ENCODE results near the gene MAP1B. TPM values are rescaled to one million over a fixed set of nuclear protein-coding genes. Genes with fewer than 3 reads are reported as not detected.

MAP1B gene
- total RNA-seq, 1 experiment from 2014 or later = 163 TPM

DNA sequence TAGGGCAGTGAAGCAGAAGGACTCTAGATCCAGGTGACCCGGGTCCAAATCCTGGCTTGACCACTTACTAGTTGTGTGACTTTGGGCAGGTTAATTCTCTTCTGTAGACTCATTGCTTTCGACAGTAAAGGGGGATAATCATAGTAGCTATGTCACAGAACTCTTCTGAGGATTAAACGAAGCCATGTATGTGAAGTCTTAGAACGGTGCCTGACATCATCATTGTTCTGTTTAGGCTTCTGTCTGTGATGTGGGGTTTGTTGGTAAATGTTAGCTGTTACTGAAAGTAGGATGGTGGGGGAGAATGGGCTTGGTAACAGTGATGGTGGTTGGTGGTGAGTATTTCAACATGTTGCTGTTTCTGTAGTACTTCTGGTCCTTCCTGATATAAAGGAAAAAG lies 73.7 kb downstream of the MAP1B start:
- no peak overlapping the region for H3K27ac ChIP-seq
- no TSS peak for BruUV-seq (replicated peaks)
- H3F3A ChIP-seq (ENCODE audit: insufficient read depth, low read depth) = peaks cover 9% of the 10 kb centered on the region; the same call in 1 of the 2 replicates
- no peak overlapping the region for H3K4me3 ChIP-seq
- H3K4me1 ChIP-seq (replicated peaks; ENCODE audit: insufficient read depth) = peaks cover 5% of the 10 kb centered on the region; the same call in 1 of the 2 replicates
- TF ChIP-seq CTCF (conservative IDR thresholded peaks at IDR 0.05) (no peak), EZH2 (IDR thresholded peaks at IDR 0.05; ENCODE audit: low read depth) (no peak)
- no peak overlapping the region for H2AFZ ChIP-seq
- no peaks in the 10 kb centered on the region for H3K9me3 ChIP-seq (ENCODE audit: insufficient read depth, low read depth)
- no peaks in the 10 kb centered on the region for H3K27me3 ChIP-seq (ENCODE audit: insufficient read depth, low read depth)
- CTCF ChIA-PET = interaction anchor here (0.6 kb wide), 1 partner anchor 89 kb away, joined by 3 read pairs; no protein-coding TSS in a partner anchor
- peaks cover 7% of the 10 kb centered on the region for H3K36me3 ChIP-seq (ENCODE audit: low read depth)
- H3K9me2 ChIP-seq (ENCODE audit: insufficient read depth) = no peaks in the 10 kb centered on the region
- DNase-seq = no peak
- intact Hi-C loops (cut with micrococcal nuclease; ENCODE audit: unreplicated experiment) = no loop called here
- no peaks in the 10 kb centered on the region; the same call in none of the 2 replicates for H4K20me1 ChIP-seq (ENCODE audit: insufficient read depth)
- POLR2A ChIA-PET (ENCODE audit: unreplicated experiment) = no interaction called here
- H3K4me2 ChIP-seq = no peak overlapping the region
- H3K79me2 ChIP-seq (ENCODE audit: low read depth) = peaks cover 17% of the 10 kb centered on the region; the same call in 1 of the 2 replicates

DNA sequence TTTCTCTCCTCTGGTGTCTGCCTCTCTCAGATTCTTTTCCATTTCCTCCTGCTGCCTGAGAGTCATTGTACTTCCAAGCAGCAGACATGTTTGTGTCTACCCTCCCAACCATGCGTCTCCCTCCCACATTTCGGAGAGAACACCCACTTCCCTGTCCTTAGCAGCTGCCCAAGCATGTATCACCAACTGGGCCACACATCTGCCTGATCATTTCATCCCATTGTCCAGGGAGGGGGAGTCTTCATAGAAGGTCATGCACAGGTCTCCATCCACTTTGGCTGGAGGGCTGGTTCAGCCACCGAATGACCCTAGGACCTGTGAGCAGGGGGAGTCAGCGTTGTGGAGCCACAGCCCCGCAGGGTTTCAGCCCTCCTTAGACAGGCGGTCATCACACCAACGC lies 75.4 kb downstream of the MAP1B start:
- Histone ChIP-seq H3F3A (ENCODE audit: insufficient read depth, low read depth) (peaks cover 9% of the 10 kb centered on the region; the same call in 1 of the 2 replicates), H3K36me3 (ENCODE audit: low read depth) (peaks cover 7% of the 10 kb centered on the region; the same call in 1 of the 2 replicates), H3K4me1 (replicated peaks; ENCODE audit: insufficient read depth) (peaks cover 5% of the 10 kb centered on the region; the same call in 1 of the 2 replicates), H2AFZ (no peak overlapping the region), H3K9me2 (ENCODE audit: insufficient read depth) (no peaks in the 10 kb centered on the region), H3K4me2 (no peak overlapping the region), H3K9me3 (ENCODE audit: insufficient read depth, low read depth) (no peaks in the 10 kb centered on the region), H3K27me3 (ENCODE audit: insufficient read depth, low read depth) (no peaks in the 10 kb centered on the region), H3K4me3 (no peak overlapping the region), H3K27ac (no peak overlapping the region), H3K79me2 (ENCODE audit: low read depth) (peaks cover 17% of the 10 kb centered on the region; the same call in 1 of the 2 replicates), H4K20me1 (ENCODE audit: insufficient read depth) (no peaks in the 10 kb centered on the region; the same call in none of the 2 replicates)
- CTCF ChIA-PET = no interaction called here
- BruUV-seq (replicated peaks) = no TSS peak
- no peak for TF ChIP-seq CTCF (conservative IDR thresholded peaks at IDR 0.05)
- TF ChIP-seq EZH2 (IDR thresholded peaks at IDR 0.05; ENCODE audit: low read depth) = no peak
- POLR2A ChIA-PET (ENCODE audit: unreplicated experiment) = no interaction called here
- intact Hi-C loops (cut with micrococcal nuclease; ENCODE audit: unreplicated experiment) = no loop called here
- DNase-seq = no peak

DNA sequence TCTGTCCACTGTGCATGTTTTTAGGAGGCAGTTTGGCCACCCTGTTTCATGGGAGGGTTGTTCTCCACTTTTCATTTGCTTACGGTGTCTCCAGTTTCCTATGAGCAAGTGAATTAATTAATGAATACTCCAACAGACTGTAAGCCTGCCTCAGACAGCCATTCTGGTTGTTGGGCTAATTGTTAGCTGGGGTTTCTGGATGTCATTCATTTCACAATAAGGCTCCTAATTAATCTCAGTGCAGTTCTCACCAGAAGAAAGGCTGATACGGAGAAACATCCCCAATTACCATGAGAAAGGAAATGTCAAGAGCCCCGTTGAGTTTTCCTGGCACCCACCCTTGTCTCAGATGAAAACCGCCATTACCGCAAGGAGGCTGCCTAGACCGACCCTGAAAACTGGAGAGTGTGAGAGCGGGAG lies 75.8 kb downstream of the MAP1B start:
- H2AFZ ChIP-seq = no peak overlapping the region
- ChIA-PET POLR2A (ENCODE audit: unreplicated experiment) (no interaction called here), CTCF (no interaction called here)
- no peaks in the 10 kb centered on the region for H3K9me3 ChIP-seq (ENCODE audit: insufficient read depth, low read depth)
- TF ChIP-seq CTCF (conservative IDR thresholded peaks at IDR 0.05) (no peak), EZH2 (IDR thresholded peaks at IDR 0.05; ENCODE audit: low read depth) (no peak)
- peaks cover 10% of the 10 kb centered on the region; the same call in 1 of the 2 replicates for H3K36me3 ChIP-seq (ENCODE audit: low read depth)
- peaks cover 9% of the 10 kb centered on the region; the same call in 1 of the 2 replicates for H3F3A ChIP-seq (ENCODE audit: insufficient read depth, low read depth)
- no peaks in the 10 kb centered on the region for H3K27me3 ChIP-seq (ENCODE audit: insufficient read depth, low read depth)
- BruUV-seq (replicated peaks) = no TSS peak
- intact Hi-C loops (cut with micrococcal nuclease; ENCODE audit: unreplicated experiment) = no loop called here
- H4K20me1 ChIP-seq (ENCODE audit: insufficient read depth) = no peaks in the 10 kb centered on the region; the same call in none of the 2 replicates
- H3K4me3 ChIP-seq = no peak overlapping the region
- H3K27ac ChIP-seq = no peak overlapping the region
- H3K4me1 ChIP-seq (replicated peaks; ENCODE audit: insufficient read depth) = peaks cover 5% of the 10 kb centered on the region; the same call in 1 of the 2 replicates
- peaks cover 17% of the 10 kb centered on the region; the same call in 1 of the 2 replicates for H3K79me2 ChIP-seq (ENCODE audit: low read depth)
- H3K9me2 ChIP-seq (ENCODE audit: insufficient read depth) = no peaks in the 10 kb centered on the region
- no peak for DNase-seq
- H3K4me2 ChIP-seq = no peak overlapping the region
